HG02840 (cell line): ENCODE data around the gene MEIOB.

ENCODE experiments used
- ATAC-seq: cut with Tn5 transposase; IDR thresholded peaks from one replicate; pipeline ENCODE4 v1.9.1; 2021; ENCODE audit warnings: mild to moderate bottlenecking, moderate library complexity, moderate number of reproducible peaks; ENCODE audit not compliant: unreplicated experiment, low FRiP score

The MEIOB gene

GRCh38 chr16:1834096-1834495 is 37.9 kb downstream of the MEIOB start:
- no peak for ATAC-seq

- no peak for ATAC-seq
Observed at GRCh38 chr16:1832838-1833454, 39.0 kb downstream of the MEIOB start.

GRCh38 chr16:1831186-1832075 is 40.5 kb downstream of the MEIOB start:
- no peak for ATAC-seq

GRCh38 chr16:1830213-1830612 is 41.8 kb downstream of the MEIOB start:
- ATAC-seq, result no peak

- ATAC-seq, result no peak
Observed at GRCh38 chr16:1828645-1829410, 43.1 kb downstream of the MEIOB start.

- ATAC-seq, result peak; percentile 85
Observed at GRCh38 chr16:1826691-1827573, 45.0 kb downstream of the MEIOB start, which contains the start of the genes FAHD1 and HAGH. FAHD1 (plus strand) TSS chr16:1827206; CDS start chr16:1827239, 33 bp downstream. HAGH (minus strand) TSS chr16:1826825; CDS start chr16:1826787, 38 bp downstream.

GRCh38 chr16:1825864-1826690 is 45.9 kb downstream of the MEIOB start:
- peak; percentile 45 for ATAC-seq

GRCh38 chr16:1825381-1825863 is 46.5 kb downstream of the MEIOB start:
- ATAC-seq, result no peak

GRCh38 chr16:1823821-1824220 is 48.1 kb downstream of the MEIOB start:
- no peak for ATAC-seq

GRCh38 chr16:1822801-1823200 is 49.2 kb downstream of the MEIOB start:
- no peak for ATAC-seq

GRCh38 chr16:1821861-1822611 is 49.9 kb downstream of the MEIOB start:
- no peak for ATAC-seq

GRCh38 chr16:1820946-1821290 is 51.0 kb downstream of the MEIOB start:
- ATAC-seq, result no peak

- no peak for ATAC-seq
Observed at GRCh38 chr16:1820096-1820945, 51.6 kb downstream of the MEIOB start.

- no peak for ATAC-seq
Observed at GRCh38 chr16:1819611-1820010, 52.4 kb downstream of the MEIOB start.

- no peak for ATAC-seq
Observed at GRCh38 chr16:1818873-1819525, 53.0 kb downstream of the MEIOB start.

GRCh38 chr16:1818204-1818872 is 53.6 kb downstream of the MEIOB start:
- no peak for ATAC-seq
